ENCODE results near the gene ACTR6.

ACTR6 gene

GRCh38 chr12:100247765-100248164 lies 47.1 kb downstream of the ACTR6 start:
- 100% methylated on average over 1 of the region's 4 CpGs for WGBS (ENCODE audit: insufficient coverage)
- Histone ChIP-seq H3K9me3 (ENCODE audit: control extremely low read depth in 1 of 5, control insufficient read depth in 4 of 5, insufficient read depth in 2 of 5, low read depth in 1 of 5, low read length in 4 of 5) (no peaks in the 10 kb centered on the region), H3K4me1 (ENCODE audit: control extremely low read depth in 1 of 4, control insufficient read depth in 4 of 4, insufficient read depth in 4 of 4, low read length in 3 of 4) (peaks cover 0 to 15% (median 5%) of the 10 kb centered on the region in 4 experiments), H3K4me3 (ENCODE audit: control insufficient read depth in 1 of 7, extremely low read depth in 1 of 7, insufficient read depth in 4 of 7, low read depth in 2 of 7, low read length in 6 of 7) (no peak overlapping the region), H3K27me3 (replicated peaks in 2 of 5; ENCODE audit: control insufficient read depth in 4 of 5, insufficient read depth in 5 of 5, low read length in 4 of 5) (no peaks in the 10 kb centered on the region), H3K27ac (ENCODE audit: insufficient read depth in 1 of 2, low read depth in 1 of 2, low read length in 2 of 2, poor library complexity in 1 of 2, severe bottlenecking in 2 of 2) (no peak overlapping the region), H3K36me3 (ENCODE audit: control insufficient read depth in 4 of 4, insufficient read depth in 4 of 4, low read length in 3 of 4) (peaks cover 0 to 3% (median 0%) of the 10 kb centered on the region in 4 experiments)
- ChIA-PET CTCF (no interaction called here), POLR2A (no interaction called here)
- no peak for DNase-seq

GRCh38 chr12:100248886-100249285 lies 48.3 kb downstream of the ACTR6 start:
- H3K27ac ChIP-seq (ENCODE audit: insufficient read depth in 1 of 2, low read depth in 1 of 2, low read length in 2 of 2, poor library complexity in 1 of 2, severe bottlenecking in 2 of 2), result no peak overlapping the region
- no peak for DNase-seq
- H3K9me3 ChIP-seq (ENCODE audit: control extremely low read depth in 1 of 5, control insufficient read depth in 4 of 5, insufficient read depth in 2 of 5, low read depth in 1 of 5, low read length in 4 of 5), result no peaks in the 10 kb centered on the region
- H3K36me3 ChIP-seq (ENCODE audit: control insufficient read depth in 4 of 4, insufficient read depth in 4 of 4, low read length in 3 of 4), result peaks cover 0 to 3% (median 0%) of the 10 kb centered on the region in 4 experiments
- H3K4me1 ChIP-seq (ENCODE audit: control extremely low read depth in 1 of 4, control insufficient read depth in 4 of 4, insufficient read depth in 4 of 4, low read length in 3 of 4), result peaks cover 0 to 15% (median 5%) of the 10 kb centered on the region in 4 experiments
- CTCF ChIA-PET, result no interaction called here
- no peaks in the 10 kb centered on the region for H3K27me3 ChIP-seq (replicated peaks in 2 of 5; ENCODE audit: control insufficient read depth in 4 of 5, insufficient read depth in 5 of 5, low read length in 4 of 5)
- POLR2A ChIA-PET, result no interaction called here
- no peak overlapping the region for H3K4me3 ChIP-seq (ENCODE audit: control insufficient read depth in 1 of 7, extremely low read depth in 1 of 7, insufficient read depth in 4 of 7, low read depth in 2 of 7, low read length in 6 of 7)

GRCh38 chr12:100249941-100250340 lies 49.3 kb downstream of the ACTR6 start:
- POLR2A ChIA-PET, result no interaction called here
- CTCF ChIA-PET, result no interaction called here
- Histone ChIP-seq H3K27ac (ENCODE audit: insufficient read depth in 1 of 2, low read depth in 1 of 2, low read length in 2 of 2, poor library complexity in 1 of 2, severe bottlenecking in 2 of 2) (no peak overlapping the region), H3K9me3 (ENCODE audit: control extremely low read depth in 1 of 5, control insufficient read depth in 4 of 5, insufficient read depth in 2 of 5, low read depth in 1 of 5, low read length in 4 of 5) (no peaks in the 10 kb centered on the region), H3K27me3 (replicated peaks in 2 of 5; ENCODE audit: control insufficient read depth in 4 of 5, insufficient read depth in 5 of 5, low read length in 4 of 5) (no peaks in the 10 kb centered on the region), H3K36me3 (ENCODE audit: control insufficient read depth in 4 of 4, insufficient read depth in 4 of 4, low read length in 3 of 4) (peaks cover 0 to 4% (median 0%) of the 10 kb centered on the region in 4 experiments), H3K4me1 (ENCODE audit: control extremely low read depth in 1 of 4, control insufficient read depth in 4 of 4, insufficient read depth in 4 of 4, low read length in 3 of 4) (peaks cover 0 to 15% (median 5%) of the 10 kb centered on the region in 4 experiments), H3K4me3 (ENCODE audit: control insufficient read depth in 1 of 7, extremely low read depth in 1 of 7, insufficient read depth in 4 of 7, low read depth in 2 of 7, low read length in 6 of 7) (peak overlapping the region in 1 of 7 experiments; percentile 38)
- WGBS (ENCODE audit: insufficient coverage), result 38% methylated on average over 7 of the region's 7 CpGs
- peak; percentile 19 to 50 (median 26) for DNase-seq

GRCh38 chr12:100251917-100252316 lies 51.3 kb downstream of the ACTR6 start:
- no peak for DNase-seq
- Histone ChIP-seq H3K9me3 (ENCODE audit: control extremely low read depth in 1 of 5, control insufficient read depth in 4 of 5, insufficient read depth in 2 of 5, low read depth in 1 of 5, low read length in 4 of 5) (no peaks in the 10 kb centered on the region), H3K4me1 (ENCODE audit: control extremely low read depth in 1 of 4, control insufficient read depth in 4 of 4, insufficient read depth in 4 of 4, low read length in 3 of 4) (peaks cover 0 to 11% (median 5%) of the 10 kb centered on the region in 4 experiments), H3K27ac (ENCODE audit: insufficient read depth in 1 of 2, low read depth in 1 of 2, low read length in 2 of 2, poor library complexity in 1 of 2, severe bottlenecking in 2 of 2) (no peak overlapping the region), H3K4me3 (ENCODE audit: control insufficient read depth in 1 of 7, extremely low read depth in 1 of 7, insufficient read depth in 4 of 7, low read depth in 2 of 7, low read length in 6 of 7) (no peak overlapping the region), H3K36me3 (ENCODE audit: control insufficient read depth in 4 of 4, insufficient read depth in 4 of 4, low read length in 3 of 4) (peaks cover 0 to 11% (median 0%) of the 10 kb centered on the region in 4 experiments), H3K27me3 (replicated peaks in 2 of 5; ENCODE audit: control insufficient read depth in 4 of 5, insufficient read depth in 5 of 5, low read length in 4 of 5) (no peaks in the 10 kb centered on the region)
- WGBS (ENCODE audit: insufficient coverage), result no CpG with 5 or more reads among the region's 2 CpGs
- ChIA-PET POLR2A (no interaction called here), CTCF (interaction anchor here (1.2 kb wide), 1 partner anchor 17 kb away, joined by 3 read pairs; no protein-coding TSS in a partner anchor)

GRCh38 chr12:100253437-100253836 lies 52.8 kb downstream of the ACTR6 start:
- CTCF ChIA-PET, result interaction anchor here (1.7 kb wide), 1 partner anchor 13 kb away, joined by 5 read pairs; the partner anchor contains the start of genes DEPDC4 and SCYL2
- H3K27ac ChIP-seq (ENCODE audit: insufficient read depth in 1 of 2, low read depth in 1 of 2, low read length in 2 of 2, poor library complexity in 1 of 2, severe bottlenecking in 2 of 2), result no peak overlapping the region
- peaks cover 0 to 11% (median 5%) of the 10 kb centered on the region in 4 experiments for H3K4me1 ChIP-seq (ENCODE audit: control extremely low read depth in 1 of 4, control insufficient read depth in 4 of 4, insufficient read depth in 4 of 4, low read length in 3 of 4)
- POLR2A ChIA-PET, result no interaction called here
- H3K27me3 ChIP-seq (replicated peaks in 2 of 5; ENCODE audit: control insufficient read depth in 4 of 5, insufficient read depth in 5 of 5, low read length in 4 of 5), result no peaks in the 10 kb centered on the region
- no CpG with 5 or more reads among the region's 1 CpG for WGBS (ENCODE audit: insufficient coverage)
- no peaks in the 10 kb centered on the region for H3K9me3 ChIP-seq (ENCODE audit: control extremely low read depth in 1 of 5, control insufficient read depth in 4 of 5, insufficient read depth in 2 of 5, low read depth in 1 of 5, low read length in 4 of 5)
- peaks cover 0 to 11% (median 0%) of the 10 kb centered on the region in 4 experiments for H3K36me3 ChIP-seq (ENCODE audit: control insufficient read depth in 4 of 4, insufficient read depth in 4 of 4, low read length in 3 of 4)
- DNase-seq, result no peak
- no peak overlapping the region for H3K4me3 ChIP-seq (ENCODE audit: control insufficient read depth in 1 of 7, extremely low read depth in 1 of 7, insufficient read depth in 4 of 7, low read depth in 2 of 7, low read length in 6 of 7)

- Histone ChIP-seq H3K9me3 (ENCODE audit: control extremely low read depth in 1 of 5, control insufficient read depth in 4 of 5, insufficient read depth in 2 of 5, low read depth in 1 of 5, low read length in 4 of 5) (no peaks in the 10 kb centered on the region), H3K36me3 (ENCODE audit: control insufficient read depth in 4 of 4, insufficient read depth in 4 of 4, low read length in 3 of 4) (peaks cover 0 to 11% (median 0%) of the 10 kb centered on the region in 4 experiments), H3K27me3 (replicated peaks in 2 of 5; ENCODE audit: control insufficient read depth in 4 of 5, insufficient read depth in 5 of 5, low read length in 4 of 5) (no peaks in the 10 kb centered on the region), H3K4me1 (ENCODE audit: control extremely low read depth in 1 of 4, control insufficient read depth in 4 of 4, insufficient read depth in 4 of 4, low read length in 3 of 4) (peaks cover 0 to 4% (median 2%) of the 10 kb centered on the region in 4 experiments), H3K27ac (ENCODE audit: insufficient read depth in 1 of 2, low read depth in 1 of 2, low read length in 2 of 2, poor library complexity in 1 of 2, severe bottlenecking in 2 of 2) (no peak overlapping the region), H3K4me3 (ENCODE audit: control insufficient read depth in 1 of 7, extremely low read depth in 1 of 7, insufficient read depth in 4 of 7, low read depth in 2 of 7, low read length in 6 of 7) (no peak overlapping the region)
- ChIA-PET POLR2A (interaction anchor here (0.6 kb wide), 1 partner anchor 1857 kb away, joined by 3 read pairs; no protein-coding TSS in a partner anchor), CTCF (interaction anchor here (0.7 to 1.7 kb wide), 3 partner anchors 11 to 20 kb away, joined by 3 to 5 read pairs (median 3); partner anchors contain the start of genes DEPDC4 and SCYL2)
- DNase-seq, result no peak
- WGBS (ENCODE audit: insufficient coverage), result 100% methylated on average over 1 of the region's 1 CpG
Measured at GRCh38 chr12:100254876-100255275, 54.3 kb downstream of the ACTR6 start.

GRCh38 chr12:100258127-100258526 lies 57.5 kb downstream of the ACTR6 start:
- CTCF ChIA-PET, result no interaction called here
- H3K27me3 ChIP-seq (replicated peaks in 2 of 5; ENCODE audit: control insufficient read depth in 4 of 5, insufficient read depth in 5 of 5, low read length in 4 of 5), result no peaks in the 10 kb centered on the region
- peaks cover 0 to 7% (median 0%) of the 10 kb centered on the region in 4 experiments for H3K36me3 ChIP-seq (ENCODE audit: control insufficient read depth in 4 of 4, insufficient read depth in 4 of 4, low read length in 3 of 4)
- H3K4me3 ChIP-seq (ENCODE audit: control insufficient read depth in 1 of 7, extremely low read depth in 1 of 7, insufficient read depth in 4 of 7, low read depth in 2 of 7, low read length in 6 of 7), result no peak overlapping the region
- DNase-seq, result no peak
- POLR2A ChIA-PET, result no interaction called here
- no peaks in the 10 kb centered on the region for H3K9me3 ChIP-seq (ENCODE audit: control extremely low read depth in 1 of 5, control insufficient read depth in 4 of 5, insufficient read depth in 2 of 5, low read depth in 1 of 5, low read length in 4 of 5)
- no CpG with 5 or more reads among the region's 1 CpG for WGBS (ENCODE audit: insufficient coverage)
- H3K4me1 ChIP-seq (ENCODE audit: control extremely low read depth in 1 of 4, control insufficient read depth in 4 of 4, insufficient read depth in 4 of 4, low read length in 3 of 4), result no peaks in the 10 kb centered on the region
- no peak overlapping the region for H3K27ac ChIP-seq (ENCODE audit: insufficient read depth in 1 of 2, low read depth in 1 of 2, low read length in 2 of 2, poor library complexity in 1 of 2, severe bottlenecking in 2 of 2)

All from common myeloid progenitor, CD34-positive (primary cell).